ENCODE data around the gene TASP1. TPM values are rescaled to one million over a fixed set of nuclear protein-coding genes. Genes with fewer than 3 reads are reported as not detected.

The TASP1 gene
- total RNA-seq, 2 experiments from 2014 or later: 6.3 to 6.7 TPM

DNA sequence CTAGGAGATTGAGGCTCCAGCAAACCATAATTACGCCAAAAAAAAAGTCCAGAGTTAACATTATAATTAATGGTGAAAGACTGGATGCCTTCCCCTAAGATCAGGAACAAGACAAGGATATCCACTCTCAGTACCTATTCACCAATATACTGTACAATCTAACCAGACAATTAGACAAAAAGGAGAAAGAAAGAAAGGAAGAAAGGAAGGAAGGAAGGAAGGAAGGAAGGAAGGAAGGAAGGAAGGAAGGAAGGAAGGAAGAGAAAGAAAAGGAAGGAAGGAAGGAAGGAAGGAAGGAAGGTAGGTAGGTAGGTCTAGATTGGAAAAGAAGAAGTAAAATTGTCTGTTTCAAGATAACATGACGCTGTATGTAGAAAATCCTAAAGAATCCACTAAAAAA is 50.7 kb downstream of the TASP1 start:
- H3K27me3 Mint-ChIP-seq (ENCODE audit: low read depth): no peaks in the 10 kb centered on the region
- CTCF ChIA-PET: no interaction called here
- intact Hi-C loops (cut with micrococcal nuclease): no loop called here
- peaks cover 41% of the 10 kb centered on the region for H3K36me3 Mint-ChIP-seq (ENCODE audit: low read depth)
- H3K4me3 Mint-ChIP-seq: no peak overlapping the region
- DNase-seq: no peak
- H3K9me3 Mint-ChIP-seq: peaks cover 10% of the 10 kb centered on the region
- no peak overlapping the region for H3K27ac Mint-ChIP-seq
- no peaks in the 10 kb centered on the region for H3K4me1 Mint-ChIP-seq (ENCODE audit: low read depth)

DNA sequence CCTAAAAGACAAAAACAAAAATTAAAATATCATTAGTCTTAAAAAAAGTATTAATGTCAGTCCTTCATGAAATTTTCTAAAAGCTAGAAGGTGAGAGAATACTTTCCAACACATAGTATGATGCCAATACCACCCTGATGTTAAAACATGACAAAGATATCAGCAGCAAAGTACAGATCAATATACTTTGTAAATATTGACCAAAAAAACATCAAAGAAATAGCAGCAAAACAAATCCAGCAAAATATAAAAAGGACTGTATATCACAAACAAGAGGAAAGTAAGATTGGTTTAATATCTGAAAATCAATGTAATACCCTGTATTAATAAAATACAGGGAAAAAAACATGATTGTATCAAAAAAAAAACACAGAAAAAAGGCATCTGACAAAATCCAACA is 51.4 kb downstream of the TASP1 start:
- H3K27me3 Mint-ChIP-seq (ENCODE audit: low read depth): no peaks in the 10 kb centered on the region
- intact Hi-C loops (cut with micrococcal nuclease): no loop called here
- no peak for DNase-seq
- H3K4me1 Mint-ChIP-seq (ENCODE audit: low read depth): no peaks in the 10 kb centered on the region
- peaks cover 45% of the 10 kb centered on the region for H3K36me3 Mint-ChIP-seq (ENCODE audit: low read depth)
- peaks cover 10% of the 10 kb centered on the region for H3K9me3 Mint-ChIP-seq
- H3K4me3 Mint-ChIP-seq: no peak overlapping the region
- no peak overlapping the region for H3K27ac Mint-ChIP-seq
- CTCF ChIA-PET: no interaction called here

DNA sequence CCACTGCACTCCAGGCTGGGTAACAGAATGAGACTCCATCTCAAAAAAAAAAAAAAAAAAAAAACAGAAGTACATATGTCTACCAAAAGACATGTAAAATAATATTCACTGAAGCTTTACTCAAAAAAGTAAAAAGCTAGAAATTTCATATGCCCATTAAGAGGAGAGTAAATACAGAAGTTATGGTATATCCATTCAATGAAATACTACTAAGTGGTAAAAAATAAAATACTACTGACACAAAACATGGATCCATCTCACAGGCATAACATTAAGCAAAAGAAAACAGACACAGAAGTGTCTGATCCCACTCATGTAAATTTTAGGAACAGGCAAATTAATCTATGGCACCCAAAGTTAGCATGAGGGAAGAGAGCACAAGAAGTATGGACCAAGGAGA is 52.6 kb downstream of the TASP1 start:
- peaks cover 10% of the 10 kb centered on the region for H3K9me3 Mint-ChIP-seq
- CTCF ChIA-PET: interaction anchor here (0.7 kb wide), 1 partner anchor 37 kb away, joined by 4 read pairs; no protein-coding TSS in a partner anchor
- DNase-seq: no peak
- H3K27ac Mint-ChIP-seq: no peak overlapping the region
- intact Hi-C loops (cut with micrococcal nuclease): no loop called here
- no peaks in the 10 kb centered on the region for H3K4me1 Mint-ChIP-seq (ENCODE audit: low read depth)
- H3K36me3 Mint-ChIP-seq (ENCODE audit: low read depth): peaks cover 41% of the 10 kb centered on the region
- H3K27me3 Mint-ChIP-seq (ENCODE audit: low read depth): no peaks in the 10 kb centered on the region
- no peak overlapping the region for H3K4me3 Mint-ChIP-seq

DNA sequence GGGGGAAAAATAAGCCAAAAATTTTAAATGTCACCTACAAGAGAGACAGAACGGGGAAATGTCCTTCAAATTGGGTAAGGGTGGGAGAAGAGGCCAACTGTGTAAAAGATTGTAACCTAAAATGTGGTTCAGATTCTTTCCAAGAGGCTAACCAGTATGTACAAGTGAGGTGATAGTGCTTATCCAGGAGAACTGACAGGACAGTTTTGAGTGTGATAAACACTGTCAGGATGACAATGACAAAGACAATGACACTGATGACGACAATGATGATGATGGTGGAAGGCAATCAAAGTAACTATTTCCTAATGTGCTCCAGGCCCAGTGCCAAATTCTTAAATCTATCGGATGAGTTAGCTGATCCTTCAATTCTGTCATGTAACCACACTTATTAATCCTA is 57.3 kb downstream of the TASP1 start:
- no peak overlapping the region for H3K4me3 Mint-ChIP-seq
- no peak for DNase-seq
- H3K27me3 Mint-ChIP-seq (ENCODE audit: low read depth): no peaks in the 10 kb centered on the region
- peaks cover 6% of the 10 kb centered on the region for H3K9me3 Mint-ChIP-seq
- no peak overlapping the region for H3K27ac Mint-ChIP-seq
- intact Hi-C loops (cut with micrococcal nuclease): no loop called here
- peaks cover 50% of the 10 kb centered on the region for H3K36me3 Mint-ChIP-seq (ENCODE audit: low read depth)
- H3K4me1 Mint-ChIP-seq (ENCODE audit: low read depth): no peaks in the 10 kb centered on the region
- CTCF ChIA-PET: no interaction called here

DNA sequence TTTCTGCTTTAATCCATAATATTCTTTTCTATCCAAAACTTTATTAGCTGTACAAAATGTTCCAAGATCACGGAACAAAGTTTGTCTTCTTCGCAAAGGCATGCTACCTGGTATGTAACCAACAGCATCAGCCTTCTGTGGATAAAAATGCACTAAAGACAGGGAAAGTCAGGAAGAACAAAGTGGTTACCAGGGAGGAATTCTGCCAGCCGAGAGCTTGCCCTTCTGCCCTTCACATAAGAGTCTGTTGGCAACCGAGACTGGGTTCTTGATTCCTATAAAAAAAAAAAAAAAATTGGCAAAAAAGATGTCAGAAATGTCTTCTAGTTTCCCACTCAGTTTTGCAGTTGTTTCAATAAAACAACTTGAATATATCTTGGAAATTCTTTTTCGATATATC is 58.0 kb downstream of the TASP1 start:
- Mint-ChIP-seq H3K36me3 (ENCODE audit: low read depth) (peaks cover 48% of the 10 kb centered on the region), H3K4me3 (no peak overlapping the region), H3K27me3 (ENCODE audit: low read depth) (no peaks in the 10 kb centered on the region), H3K27ac (no peak overlapping the region), H3K4me1 (ENCODE audit: low read depth) (no peaks in the 10 kb centered on the region), H3K9me3 (peaks cover 2% of the 10 kb centered on the region)
- CTCF ChIA-PET: no interaction called here
- intact Hi-C loops (cut with micrococcal nuclease): no loop called here
- DNase-seq: no peak

DNA sequence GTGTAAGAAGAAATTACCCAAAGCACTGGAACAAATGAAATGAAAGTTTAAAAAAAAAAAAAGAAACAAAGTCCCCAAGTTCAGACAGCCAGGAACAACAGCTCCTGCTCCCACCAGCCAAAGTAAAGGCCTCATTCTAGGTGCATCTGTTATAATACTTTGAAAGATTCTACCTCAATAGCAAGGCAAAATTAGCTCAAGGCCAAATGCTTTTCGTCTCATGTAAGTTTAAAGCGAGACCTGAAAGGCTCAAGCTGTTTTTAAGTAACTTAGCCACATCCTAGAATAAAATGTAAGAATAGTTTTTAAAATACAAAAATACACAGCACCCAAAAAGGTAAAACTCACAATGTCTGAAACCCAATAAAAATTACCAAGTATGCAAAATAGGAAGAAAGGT is 64.7 kb downstream of the TASP1 start:
- Mint-ChIP-seq H3K9me3 (no peaks in the 10 kb centered on the region), H3K27ac (no peak overlapping the region), H3K27me3 (ENCODE audit: low read depth) (no peaks in the 10 kb centered on the region), H3K4me1 (ENCODE audit: low read depth) (no peaks in the 10 kb centered on the region), H3K4me3 (no peak overlapping the region), H3K36me3 (ENCODE audit: low read depth) (peaks cover 43% of the 10 kb centered on the region)
- no peak for DNase-seq
- CTCF ChIA-PET: no interaction called here
- intact Hi-C loops (cut with micrococcal nuclease): no loop called here

DNA sequence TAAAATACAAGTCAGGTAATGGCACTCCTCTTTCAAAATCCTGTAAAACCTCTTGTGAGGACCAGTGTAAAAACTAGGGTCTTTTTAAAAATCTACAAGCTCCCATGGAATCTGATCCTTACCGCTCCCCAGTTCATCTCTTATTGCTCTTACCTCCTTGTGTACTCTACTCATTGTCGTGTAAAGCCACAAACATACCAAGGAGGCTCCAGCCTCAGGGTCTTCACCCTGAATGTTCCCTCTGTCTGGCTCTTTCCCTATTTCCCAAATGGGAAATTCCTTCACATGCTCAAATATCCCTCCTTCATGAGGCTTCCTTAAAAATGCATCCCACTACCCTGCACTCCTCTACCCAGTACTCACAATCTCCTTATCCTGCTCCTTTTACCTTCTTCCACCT is 67.1 kb downstream of the TASP1 start:
- Mint-ChIP-seq H3K27me3 (ENCODE audit: low read depth) (no peaks in the 10 kb centered on the region), H3K9me3 (peaks cover 2% of the 10 kb centered on the region), H3K4me1 (ENCODE audit: low read depth) (no peaks in the 10 kb centered on the region), H3K27ac (no peak overlapping the region), H3K36me3 (ENCODE audit: low read depth) (peaks cover 37% of the 10 kb centered on the region), H3K4me3 (no peak overlapping the region)
- CTCF ChIA-PET: no interaction called here
- intact Hi-C loops (cut with micrococcal nuclease): no loop called here
- no peak for DNase-seq

DNA sequence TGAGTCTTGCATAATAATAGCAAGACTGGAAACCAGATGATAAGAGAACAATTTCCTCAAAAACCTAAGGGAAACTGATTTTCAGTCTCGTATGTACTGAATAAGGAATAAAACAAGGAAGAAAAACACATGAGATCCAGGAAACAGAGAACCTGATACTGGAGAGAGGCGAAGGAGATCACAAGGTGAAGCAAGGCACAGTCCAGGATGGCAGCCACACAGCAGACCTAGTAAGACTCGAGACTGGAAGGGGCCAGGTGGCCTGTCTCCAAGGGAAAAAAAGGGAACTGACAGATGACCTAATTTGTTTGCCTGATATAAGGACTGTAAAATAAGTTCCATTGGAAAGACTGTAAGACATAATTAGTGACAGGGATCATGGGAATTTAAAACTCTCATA is 71.1 kb downstream of the TASP1 start:
- Mint-ChIP-seq H3K4me1 (ENCODE audit: low read depth) (no peaks in the 10 kb centered on the region), H3K9me3 (peaks cover 2% of the 10 kb centered on the region), H3K27ac (no peak overlapping the region), H3K27me3 (ENCODE audit: low read depth) (no peaks in the 10 kb centered on the region), H3K4me3 (no peak overlapping the region), H3K36me3 (ENCODE audit: low read depth) (peaks cover 37% of the 10 kb centered on the region)
- no peak for DNase-seq
- CTCF ChIA-PET: interaction anchor here (0.6 kb wide), 1 partner anchor 648 kb away, joined by 4 read pairs; no protein-coding TSS in a partner anchor
- intact Hi-C loops (cut with micrococcal nuclease): no loop called here

DNA sequence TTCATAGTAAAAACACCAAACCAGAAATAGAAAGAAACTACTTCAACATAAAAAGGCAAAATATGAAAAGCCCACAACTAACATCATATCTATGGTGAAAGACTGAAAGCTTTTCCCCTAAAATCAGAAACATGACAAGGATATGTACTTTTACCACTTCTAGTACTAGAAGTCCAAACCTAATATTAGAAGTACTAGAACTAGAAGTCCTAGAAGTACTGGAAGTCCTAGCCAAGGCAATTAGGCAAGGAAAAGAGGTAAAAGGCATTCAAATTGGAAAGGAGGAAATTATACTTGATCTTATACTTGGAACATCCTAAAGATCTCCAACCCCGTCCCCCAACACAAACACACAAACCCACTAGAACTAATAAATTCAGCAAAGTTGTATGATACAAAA is 74.9 kb downstream of the TASP1 start:
- no peak overlapping the region for H3K27ac Mint-ChIP-seq

DNA sequence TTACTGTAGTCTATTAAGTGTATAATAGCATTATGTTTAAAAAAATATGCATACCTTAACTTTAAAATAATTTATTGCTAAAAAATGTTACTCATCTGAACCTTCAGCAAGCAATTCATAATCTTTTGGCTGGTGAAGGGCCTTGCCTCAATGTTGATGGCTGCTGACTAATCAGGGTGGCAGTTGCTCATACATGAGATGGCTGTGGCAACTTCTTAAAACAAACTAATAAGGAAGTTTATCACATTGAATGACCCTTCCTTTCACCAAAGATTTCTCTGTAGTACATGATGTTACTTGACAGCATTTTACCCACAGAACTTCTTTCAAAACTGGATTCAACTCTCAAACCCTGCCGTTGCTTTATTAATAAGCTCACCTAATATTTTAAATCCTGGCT is 84.0 kb downstream of the TASP1 start:
- CTCF ChIA-PET: interaction anchor here (3.9 kb wide), 1 partner anchor 8 kb away, joined by 20 read pairs; no protein-coding TSS in a partner anchor
- peaks cover 17% of the 10 kb centered on the region for H3K36me3 Mint-ChIP-seq (ENCODE audit: low read depth)
- no peak overlapping the region for H3K4me3 Mint-ChIP-seq
- H3K4me1 Mint-ChIP-seq (ENCODE audit: low read depth): no peaks in the 10 kb centered on the region
- H3K27me3 Mint-ChIP-seq (ENCODE audit: low read depth): no peaks in the 10 kb centered on the region
- H3K27ac Mint-ChIP-seq: no peak overlapping the region
- intact Hi-C loops (cut with micrococcal nuclease): no loop called here
- H3K9me3 Mint-ChIP-seq: no peaks in the 10 kb centered on the region
- DNase-seq: no peak

More for the DNA sequence above, 74.9 kb downstream of the TASP1 start:
- CTCF ChIA-PET: no interaction called here
- no peak for DNase-seq
- Mint-ChIP-seq H3K9me3 (peaks cover 4% of the 10 kb centered on the region), H3K36me3 (ENCODE audit: low read depth) (peaks cover 39% of the 10 kb centered on the region), H3K4me3 (no peak overlapping the region), H3K27me3 (ENCODE audit: low read depth) (no peaks in the 10 kb centered on the region), H3K4me1 (ENCODE audit: low read depth) (no peaks in the 10 kb centered on the region)
- intact Hi-C loops (cut with micrococcal nuclease): no loop called here

DNA sequence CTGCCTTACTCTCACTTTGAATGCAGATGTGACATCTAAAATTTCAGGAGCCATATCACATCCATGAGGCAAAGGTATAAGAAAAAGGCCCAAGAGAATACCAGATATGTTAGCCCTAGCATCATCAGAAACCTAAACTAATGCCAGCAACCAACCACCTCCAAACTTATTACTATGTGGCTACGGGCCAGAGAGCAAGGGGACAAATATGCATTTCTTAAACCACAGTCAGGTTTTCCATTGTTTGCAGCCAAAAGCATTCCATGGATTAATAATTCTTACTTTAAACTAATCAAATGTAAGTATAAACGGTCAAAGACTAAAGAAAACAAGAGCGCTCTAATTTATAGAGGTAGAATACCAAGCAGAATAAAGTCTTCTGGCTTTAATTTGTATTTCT is 84.7 kb downstream of the TASP1 start:
- no peak for DNase-seq
- CTCF ChIA-PET: no interaction called here
- intact Hi-C loops (cut with micrococcal nuclease): no loop called here
- H3K36me3 Mint-ChIP-seq (ENCODE audit: low read depth): peaks cover 14% of the 10 kb centered on the region
- no peak overlapping the region for H3K27ac Mint-ChIP-seq
- no peak overlapping the region for H3K4me3 Mint-ChIP-seq
- H3K9me3 Mint-ChIP-seq: no peaks in the 10 kb centered on the region
- H3K27me3 Mint-ChIP-seq (ENCODE audit: low read depth): no peaks in the 10 kb centered on the region
- H3K4me1 Mint-ChIP-seq (ENCODE audit: low read depth): no peaks in the 10 kb centered on the region

DNA sequence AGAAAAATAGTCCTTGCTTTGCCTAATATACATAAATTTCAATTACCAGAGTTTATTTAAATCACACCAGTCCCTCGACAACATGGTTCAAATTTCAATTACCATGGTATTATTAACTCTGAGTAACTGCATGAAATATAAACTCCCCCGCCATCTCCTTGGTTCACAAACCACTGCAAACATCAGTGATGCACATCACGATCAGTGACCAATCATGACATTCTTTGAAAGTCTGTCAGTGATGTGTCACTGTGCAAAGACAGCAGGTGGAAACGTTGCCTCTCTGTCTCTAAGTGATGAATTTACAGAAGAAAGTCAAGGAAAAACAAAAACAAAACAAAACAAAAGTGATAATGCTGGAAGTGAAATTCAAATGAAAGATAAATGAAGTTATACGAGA is 86.7 kb downstream of the TASP1 start:
- Mint-ChIP-seq H3K36me3 (ENCODE audit: low read depth) (peaks cover 14% of the 10 kb centered on the region), H3K27ac (no peak overlapping the region), H3K4me1 (ENCODE audit: low read depth) (no peaks in the 10 kb centered on the region), H3K4me3 (no peak overlapping the region), H3K27me3 (ENCODE audit: low read depth) (no peaks in the 10 kb centered on the region), H3K9me3 (no peaks in the 10 kb centered on the region)
- DNase-seq: no peak
- CTCF ChIA-PET: no interaction called here
- intact Hi-C loops (cut with micrococcal nuclease): no loop called here

DNA sequence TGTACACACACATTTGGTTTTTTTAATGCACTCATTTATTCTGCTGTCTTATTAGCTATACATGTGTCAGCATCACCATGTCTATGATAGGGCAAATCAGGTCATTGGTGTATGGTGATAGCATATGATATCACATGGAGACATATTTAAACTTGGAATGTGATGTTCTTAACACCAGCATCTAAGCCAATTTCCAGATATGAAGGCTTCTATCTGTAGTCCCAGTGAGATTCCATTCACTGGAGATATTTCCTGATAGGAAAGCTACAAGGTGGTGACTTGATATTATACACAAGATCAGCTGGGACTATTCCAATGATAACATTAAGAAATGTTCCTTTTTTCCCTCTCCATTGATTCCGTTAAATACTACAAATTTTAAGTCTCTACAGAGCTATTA is 89.3 kb downstream of the TASP1 start:
- Mint-ChIP-seq H3K4me1 (ENCODE audit: low read depth) (no peaks in the 10 kb centered on the region), H3K27me3 (ENCODE audit: low read depth) (no peaks in the 10 kb centered on the region), H3K36me3 (ENCODE audit: low read depth) (peaks cover 2% of the 10 kb centered on the region), H3K4me3 (no peak overlapping the region), H3K27ac (no peak overlapping the region), H3K9me3 (no peaks in the 10 kb centered on the region)
- CTCF ChIA-PET: interaction anchor here (0.5 to 3.7 kb wide), 6 partner anchors 9 to 674 kb away, joined by 3 to 40 read pairs (median 4); no protein-coding TSS in a partner anchor
- no peak for DNase-seq
- intact Hi-C loops (cut with micrococcal nuclease): loop anchor here (5.0 to 10.0 kb wide), 2 partner anchors 223 to 505 kb away; no protein-coding TSS in a partner anchor

Measured in activated naive CD4-positive, alpha-beta T cell treated with anti-CD3 and anti-CD28 coated beads for 36 hours (primary cell).